HepG2 (cell line): Measurements from ENCODE around the gene HDAC10. TPM values are rescaled to one million over a fixed set of nuclear protein-coding genes. Genes with fewer than 3 reads are reported as not detected.

Experiments used
- BHLHE40 ChIP-seq: IDR thresholded peaks from 2 replicates; pipeline ENCODE4 v1.6.1; 2011; ENCODE audit warnings: low read length, improper control_type of control experiment
- FOXC1 ChIP-seq: sonication (generic); formaldehyde crosslinking; IDR thresholded peaks from 2 replicates; pipeline ENCODE4 v1.8.0; 2022; ENCODE audit warnings: mild to moderate bottlenecking, missing genetic modification reagents, borderline replicate concordance
- GLI4 ChIP-seq: sonication (generic); formaldehyde crosslinking; IDR thresholded peaks from 2 replicates; pipeline ENCODE4 v1.5.1; 2020; ENCODE audit warnings: missing genetic modification reagents, mild to moderate bottlenecking, moderate library complexity, borderline replicate concordance
- GTF3A ChIP-seq: sonication (generic); formaldehyde crosslinking; conservative IDR thresholded peaks from 2 replicates; pipeline ENCODE4 v1.4.0; 2020; ENCODE audit warnings: mild to moderate bottlenecking, missing genetic modification reagents
- HIVEP1 ChIP-seq: sonication (generic); formaldehyde crosslinking; IDR thresholded peaks from 2 replicates; pipeline ENCODE4 v1.4.0; 2020; ENCODE audit warnings: mild to moderate bottlenecking, missing genetic modification reagents
- NONO ChIP-seq, 2 experiments: fragments of 450-650 bp in 1 of 2; sonication (generic) in 1 of 2; formaldehyde crosslinking in 1 of 2; IDR thresholded peaks in 1 of 2; conservative IDR thresholded peaks in 1 of 2; 2 replicates each; pipeline versions ENCODE4 v1.6.1 to v1.8.0; 2017 to 2022; ENCODE audit warnings: mild to moderate bottlenecking in 1 of 2, missing genetic modification reagents in 1 of 2, moderate library complexity in 1 of 2
- NR2F1 ChIP-seq, 2 experiments: fragments of 450-650 bp in 1 of 2; formaldehyde crosslinking in 1 of 2; IDR thresholded peaks; 2 replicates each; pipeline versions ENCODE4 v1.5.0 to v1.6.1; 2016 to 2020; ENCODE audit warnings: mild to moderate bottlenecking in 1 of 2, missing compliant biosample characterization in 1 of 2, missing genetic modification reagents in 1 of 2, moderate library complexity in 1 of 2
- RCOR2 ChIP-seq: IDR thresholded peaks from 2 replicates; pipeline ENCODE4 v1.6.1; 2016; ENCODE audit warnings: missing biosample characterization, missing genetic modification reagents
- RXRB ChIP-seq: IDR thresholded peaks from 2 replicates; pipeline ENCODE4 v1.6.1; 2016; ENCODE audit warnings: borderline replicate concordance, missing genetic modification reagents, missing compliant biosample characterization
- TBL1XR1 ChIP-seq: fragments of 150-350 bp; IDR thresholded peaks from 2 replicates; pipeline ENCODE4 v1.6.1; 2014; ENCODE audit warnings: borderline replicate concordance, low read length; ENCODE audit not compliant: partially characterized antibody
- ZC3H13 ChIP-seq: sonication (generic); formaldehyde crosslinking; IDR thresholded peaks from 2 replicates; pipeline ENCODE4 v1.8.1; 2023; ENCODE audit warnings: mild to moderate bottlenecking, missing genetic modification reagents, moderate library complexity
- ZNF343 ChIP-seq: sonication (generic); formaldehyde crosslinking; IDR thresholded peaks from 2 replicates; pipeline ENCODE4 v1.4.0; 2020; ENCODE audit warnings: mild to moderate bottlenecking, missing genetic modification reagents
- ZNF451 ChIP-seq: sonication (generic); formaldehyde crosslinking; IDR thresholded peaks from 2 replicates; pipeline ENCODE4 v1.5.0; 2020; ENCODE audit warnings: mild to moderate bottlenecking, missing genetic modification reagents
- ZNF720 ChIP-seq: sonication (generic); formaldehyde crosslinking; IDR thresholded peaks from 2 replicates; pipeline ENCODE4 v1.4.0; 2020; ENCODE audit warnings: missing genetic modification reagents
- ZNF75D ChIP-seq: sonication (generic); formaldehyde crosslinking; IDR thresholded peaks from 2 replicates; pipeline ENCODE4 v1.8.1; 2023; ENCODE audit warnings: missing genetic modification reagents, mild to moderate bottlenecking, borderline replicate concordance
- polyA plus RNA-seq, 8 experiments: library from polyadenylated mRNA; depleted of rRNA in 3 of 8; stranded (reverse) in 7 of 8; unstranded in 1 of 8; fragments of >200 nt; fragmentation: Illumina TruSeq in 4 of 8; extraction: Trizol in 4 of 8; gene quantifications; 2 replicates each; pipeline versions ENCODE4 v1.2.1 to v1.2.3, GENCODE V29; 2011 to 2016; ENCODE audit warnings: low read depth in 4 of 8, missing spikeins in 1 of 8, mixed read lengths in 1 of 8; ENCODE audit not compliant: insufficient read depth in 1 of 8
- total RNA-seq, 5 experiments: library from RNA; depleted of rRNA; stranded (reverse); fragments of >200 nt; fragmentation: Illumina TruSeq; extraction: Trizol; gene quantifications; 2 replicates each; pipeline ENCODE4 v1.2.3, GENCODE V29; 2016; ENCODE audit warnings: low read depth in 1 of 5
- TF ChIP-seq, protein P1 (sequence below): sonication (generic); formaldehyde crosslinking; IDR thresholded peaks from 2 replicates; pipeline ENCODE4 v1.5.1; 2020; ENCODE audit warnings: mild to moderate bottlenecking, missing genetic modification reagents, moderate library complexity
- TF ChIP-seq, protein P2 (sequence below): sonication (generic); formaldehyde crosslinking; IDR thresholded peaks from 2 replicates; pipeline ENCODE4 v1.5.0; 2020; ENCODE audit warnings: mild to moderate bottlenecking, missing genetic modification reagents, borderline replicate concordance
- TF ChIP-seq, protein P3 (sequence below): IDR thresholded peaks from 2 replicates; pipeline ENCODE4 v1.6.1; 2016; ENCODE audit warnings: low read depth, control low read depth
- TF ChIP-seq, protein P4 (sequence below): sonication (generic); formaldehyde crosslinking; IDR thresholded peaks from 2 replicates; pipeline ENCODE4 v1.4.0; 2020; ENCODE audit warnings: missing genetic modification reagents

The HDAC10 gene
- total and polyA plus RNA-seq, 2 of the 13 experiments (the other 11 are each of a cell fraction or from before 2014, with no cell fraction given) = 13.9 to 14.9 TPM

DNA sequence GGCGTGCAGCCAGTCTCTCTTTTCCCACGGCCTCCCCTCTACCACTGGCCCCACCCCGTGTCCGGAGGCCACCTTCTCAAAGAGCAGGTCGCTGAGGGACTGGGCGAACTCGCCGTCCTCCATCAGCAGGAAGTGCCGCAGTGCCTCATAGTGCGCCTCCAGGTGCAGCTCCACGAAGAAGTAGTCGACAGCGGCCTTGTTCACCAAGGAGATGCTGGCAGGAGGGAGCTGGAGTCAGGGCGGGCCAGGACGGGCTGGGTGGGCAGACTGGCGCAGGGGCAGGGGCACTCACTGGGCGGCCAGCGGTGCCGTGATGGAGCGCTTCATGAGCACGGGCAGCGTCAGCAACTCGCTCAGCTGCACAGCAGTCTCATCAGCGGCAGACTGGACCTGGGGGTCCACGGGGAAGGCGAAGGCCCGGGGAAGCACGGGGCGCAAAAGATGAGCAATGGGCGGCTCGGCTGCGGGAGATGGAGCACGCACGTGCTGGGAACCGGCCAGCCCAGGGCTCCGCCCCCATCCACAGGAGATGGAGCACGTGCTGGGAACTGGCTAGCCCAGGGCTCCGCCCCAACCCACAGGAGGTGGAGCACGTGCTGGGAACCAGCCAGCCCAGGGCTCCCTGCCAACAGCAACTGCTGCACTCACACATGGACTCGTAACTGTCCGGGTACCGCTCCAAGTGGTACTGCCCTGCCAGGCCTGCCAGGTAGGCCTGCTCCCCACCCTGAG lies 31.9 kb downstream of the HDAC10 start (continued):
- TF ChIP-seq, protein P1, sequence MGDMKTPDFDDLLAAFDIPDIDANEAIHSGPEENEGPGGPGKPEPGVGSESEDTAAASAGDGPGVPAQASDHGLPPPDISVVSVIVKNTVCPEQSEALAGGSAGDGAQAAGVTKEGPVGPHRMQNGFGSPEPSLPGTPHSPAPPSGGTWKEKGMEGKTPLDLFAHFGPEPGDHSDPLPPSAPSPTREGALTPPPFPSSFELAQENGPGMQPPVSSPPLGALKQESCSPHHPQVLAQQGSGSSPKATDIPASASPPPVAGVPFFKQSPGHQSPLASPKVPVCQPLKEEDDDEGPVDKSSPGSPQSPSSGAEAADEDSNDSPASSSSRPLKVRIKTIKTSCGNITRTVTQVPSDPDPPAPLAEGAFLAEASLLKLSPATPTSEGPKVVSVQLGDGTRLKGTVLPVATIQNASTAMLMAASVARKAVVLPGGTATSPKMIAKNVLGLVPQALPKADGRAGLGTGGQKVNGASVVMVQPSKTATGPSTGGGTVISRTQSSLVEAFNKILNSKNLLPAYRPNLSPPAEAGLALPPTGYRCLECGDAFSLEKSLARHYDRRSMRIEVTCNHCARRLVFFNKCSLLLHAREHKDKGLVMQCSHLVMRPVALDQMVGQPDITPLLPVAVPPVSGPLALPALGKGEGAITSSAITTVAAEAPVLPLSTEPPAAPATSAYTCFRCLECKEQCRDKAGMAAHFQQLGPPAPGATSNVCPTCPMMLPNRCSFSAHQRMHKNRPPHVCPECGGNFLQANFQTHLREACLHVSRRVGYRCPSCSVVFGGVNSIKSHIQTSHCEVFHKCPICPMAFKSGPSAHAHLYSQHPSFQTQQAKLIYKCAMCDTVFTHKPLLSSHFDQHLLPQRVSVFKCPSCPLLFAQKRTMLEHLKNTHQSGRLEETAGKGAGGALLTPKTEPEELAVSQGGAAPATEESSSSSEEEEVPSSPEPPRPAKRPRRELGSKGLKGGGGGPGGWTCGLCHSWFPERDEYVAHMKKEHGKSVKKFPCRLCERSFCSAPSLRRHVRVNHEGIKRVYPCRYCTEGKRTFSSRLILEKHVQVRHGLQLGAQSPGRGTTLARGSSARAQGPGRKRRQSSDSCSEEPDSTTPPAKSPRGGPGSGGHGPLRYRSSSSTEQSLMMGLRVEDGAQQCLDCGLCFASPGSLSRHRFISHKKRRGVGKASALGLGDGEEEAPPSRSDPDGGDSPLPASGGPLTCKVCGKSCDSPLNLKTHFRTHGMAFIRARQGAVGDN = no peak
- TF ChIP-seq NONO (IDR thresholded peaks at IDR 0.05) = no peak
- TF ChIP-seq NONO (CRISPR knock-in tag; conservative IDR thresholded peaks at IDR 0.05) = 0 out of 2 replicates have a peak, but pooled peaks have one; percentile 11
- no peak for TF ChIP-seq GLI4 (CRISPR knock-in tag)
- no peak for TF ChIP-seq NR2F1 (CRISPR knock-in tag; IDR thresholded peaks at IDR 0.05)
- TF ChIP-seq BHLHE40 = peak; percentile 74
- TF ChIP-seq ZNF343 (CRISPR knock-in tag) = no peak
- no peak for TF ChIP-seq ZNF451 (CRISPR knock-in tag)
- TF ChIP-seq, protein P2, sequence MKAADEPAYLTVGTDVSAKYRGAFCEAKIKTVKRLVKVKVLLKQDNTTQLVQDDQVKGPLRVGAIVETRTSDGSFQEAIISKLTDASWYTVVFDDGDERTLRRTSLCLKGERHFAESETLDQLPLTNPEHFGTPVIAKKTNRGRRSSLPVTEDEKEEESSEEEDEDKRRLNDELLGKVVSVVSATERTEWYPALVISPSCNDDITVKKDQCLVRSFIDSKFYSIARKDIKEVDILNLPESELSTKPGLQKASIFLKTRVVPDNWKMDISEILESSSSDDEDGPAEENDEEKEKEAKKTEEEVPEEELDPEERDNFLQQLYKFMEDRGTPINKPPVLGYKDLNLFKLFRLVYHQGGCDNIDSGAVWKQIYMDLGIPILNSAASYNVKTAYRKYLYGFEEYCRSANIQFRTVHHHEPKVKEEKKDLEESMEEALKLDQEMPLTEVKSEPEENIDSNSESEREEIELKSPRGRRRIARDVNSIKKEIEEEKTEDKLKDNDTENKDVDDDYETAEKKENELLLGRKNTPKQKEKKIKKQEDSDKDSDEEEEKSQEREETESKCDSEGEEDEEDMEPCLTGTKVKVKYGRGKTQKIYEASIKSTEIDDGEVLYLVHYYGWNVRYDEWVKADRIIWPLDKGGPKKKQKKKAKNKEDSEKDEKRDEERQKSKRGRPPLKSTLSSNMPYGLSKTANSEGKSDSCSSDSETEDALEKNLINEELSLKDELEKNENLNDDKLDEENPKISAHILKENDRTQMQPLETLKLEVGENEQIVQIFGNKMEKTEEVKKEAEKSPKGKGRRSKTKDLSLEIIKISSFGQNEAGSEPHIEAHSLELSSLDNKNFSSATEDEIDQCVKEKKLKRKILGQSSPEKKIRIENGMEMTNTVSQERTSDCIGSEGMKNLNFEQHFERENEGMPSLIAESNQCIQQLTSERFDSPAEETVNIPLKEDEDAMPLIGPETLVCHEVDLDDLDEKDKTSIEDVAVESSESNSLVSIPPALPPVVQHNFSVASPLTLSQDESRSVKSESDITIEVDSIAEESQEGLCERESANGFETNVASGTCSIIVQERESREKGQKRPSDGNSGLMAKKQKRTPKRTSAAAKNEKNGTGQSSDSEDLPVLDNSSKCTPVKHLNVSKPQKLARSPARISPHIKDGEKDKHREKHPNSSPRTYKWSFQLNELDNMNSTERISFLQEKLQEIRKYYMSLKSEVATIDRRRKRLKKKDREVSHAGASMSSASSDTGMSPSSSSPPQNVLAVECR (CRISPR knock-in tag) = peak; percentile 35; the same call in 1 of the 2 replicates
- TF ChIP-seq, protein P3, sequence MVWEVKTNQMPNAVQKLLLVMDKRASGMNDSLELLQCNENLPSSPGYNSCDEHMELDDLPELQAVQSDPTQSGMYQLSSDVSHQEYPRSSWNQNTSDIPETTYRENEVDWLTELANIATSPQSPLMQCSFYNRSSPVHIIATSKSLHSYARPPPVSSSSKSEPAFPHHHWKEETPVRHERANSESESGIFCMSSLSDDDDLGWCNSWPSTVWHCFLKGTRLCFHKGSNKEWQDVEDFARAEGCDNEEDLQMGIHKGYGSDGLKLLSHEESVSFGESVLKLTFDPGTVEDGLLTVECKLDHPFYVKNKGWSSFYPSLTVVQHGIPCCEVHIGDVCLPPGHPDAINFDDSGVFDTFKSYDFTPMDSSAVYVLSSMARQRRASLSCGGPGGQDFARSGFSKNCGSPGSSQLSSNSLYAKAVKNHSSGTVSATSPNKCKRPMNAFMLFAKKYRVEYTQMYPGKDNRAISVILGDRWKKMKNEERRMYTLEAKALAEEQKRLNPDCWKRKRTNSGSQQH = no peak
- TF ChIP-seq RXRB (CRISPR knock-in tag) = no peak
- TF ChIP-seq ZNF75D (CRISPR knock-in tag) = no peak
- TF ChIP-seq HIVEP1 (CRISPR knock-in tag) = no peak
- TF ChIP-seq, protein P4, sequence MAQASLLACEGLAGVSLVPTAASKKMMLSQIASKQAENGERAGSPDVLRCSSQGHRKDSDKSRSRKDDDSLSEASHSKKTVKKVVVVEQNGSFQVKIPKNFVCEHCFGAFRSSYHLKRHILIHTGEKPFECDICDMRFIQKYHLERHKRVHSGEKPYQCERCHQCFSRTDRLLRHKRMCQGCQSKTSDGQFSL (CRISPR knock-in tag) = no peak
- TF ChIP-seq ZC3H13 (CRISPR knock-in tag) = 0 out of 2 replicates have a peak, but pooled peaks have one; percentile 17
- no peak for TF ChIP-seq ZNF720
- TF ChIP-seq GTF3A (CRISPR knock-in tag) = no peak
- TF ChIP-seq TBL1XR1 = no peak
- 0 out of 2 replicates have a peak, but pooled peaks have one; percentile 42 for TF ChIP-seq FOXC1 (CRISPR knock-in tag)
- no peak for TF ChIP-seq RCOR2 (CRISPR knock-in tag)
